Lower leg skin (tissue), 4 donors: ENCODE results near the gene KIAA0586. TPM values are rescaled to one million over a fixed set of nuclear protein-coding genes. Genes with fewer than 3 reads are reported as not detected.

ENCODE experiments used
- DNase-seq, 2 donors: peaks; one replicate each; pipeline ENCODE4 v3.0.0-alpha.2; 2019; ENCODE audit warnings: low spot score in 2 of 2
- H3K4me3 ChIP-seq: fragments of 200-600 bp; sonication (generic); 2 replicates; pipeline ENCODE4 v1.5.1; 2017; ENCODE audit warnings: mild to moderate bottlenecking, low read depth; ENCODE audit not compliant: poor library complexity, severe bottlenecking
- CTCF ChIP-seq, 3 donors: fragments of 450-650 bp; IDR thresholded peaks; one replicate each; pipeline ENCODE4 v1.5.1; 2016; ENCODE audit warnings: antibody characterized with exemption in 3 of 3, mild to moderate bottlenecking in 3 of 3, moderate library complexity in 2 of 3
- POLR2A ChIP-seq, 2 donors: fragments of 450-650 bp; IDR thresholded peaks; one replicate each; pipeline ENCODE4 v1.6.1; 2016 to 2017; ENCODE audit warnings: antibody characterized with exemption in 2 of 2, mild to moderate bottlenecking in 1 of 2, moderate library complexity in 1 of 2
- WGBS, 2 donors: methylation state at CpG; one replicate each; pipeline ENCODE4 v1.1.5; 2018; 5-methylcytosine and 5-hydroxymethylcytosine counted together
- intact Hi-C: fragments of 100-400 bp; cut with DNase I; formaldehyde crosslinking; loops from one replicate; pipeline ENCODE4 v1.15.0; 2023; ENCODE audit warnings: low total_unique reads
- total RNA-seq, 4 donors: library from RNA; depleted of rRNA; stranded (reverse); fragments of >200 nt; gene quantifications; one replicate each; pipeline ENCODE4 v1.1.0, GENCODE V29; 2016

KIAA0586 gene
- total RNA-seq, 4 donors from 2014 or later, result 7.1 to 15.5 (median 15.3) TPM

- 82 to 89% methylated on average over 4 of the region's 4 CpGs for WGBS, 2 donors
- intact Hi-C loops, result no loop called here
- no peak for DNase-seq
- no peak overlapping the region for H3K4me3 ChIP-seq
- no peak for TF ChIP-seq POLR2A (IDR thresholded peaks at IDR 0.05)
- TF ChIP-seq CTCF (IDR thresholded peaks at IDR 0.05), result no peak
These were observed 169.5 kb downstream of the KIAA0586 start for GRCh38 chr14:58597041-58597440.

- 81 to 90% methylated on average over 4 of the region's 4 CpGs for WGBS, 2 donors
- intact Hi-C loops, result no loop called here
- no peak for DNase-seq
- H3K4me3 ChIP-seq, result no peak overlapping the region
- no peak for TF ChIP-seq POLR2A (IDR thresholded peaks at IDR 0.05)
- TF ChIP-seq CTCF (IDR thresholded peaks at IDR 0.05), result no peak
These were observed 170.7 kb downstream of the KIAA0586 start for GRCh38 chr14:58598028-58598803.

GRCh38 chr14:58598804-58599525 lies 171.4 kb downstream of the KIAA0586 start:
- intact Hi-C loops, result no loop called here
- TF ChIP-seq CTCF (IDR thresholded peaks at IDR 0.05) (no peak), POLR2A (IDR thresholded peaks at IDR 0.05) (no peak)
- 75 to 86% methylated on average over 11 of the region's 11 CpGs for WGBS, 2 donors
- no peak overlapping the region for H3K4me3 ChIP-seq
- DNase-seq, result no peak

- WGBS, 2 donors, result 90 to 100% methylated on average over 2 of the region's 2 CpGs
- intact Hi-C loops, result no loop called here
These were observed 172.2 kb downstream of the KIAA0586 start for GRCh38 chr14:58599707-58600106.

More at GRCh38 chr14:58599707-58600106, 172.2 kb downstream of the KIAA0586 start:
- no peak for TF ChIP-seq POLR2A (IDR thresholded peaks at IDR 0.05)
- DNase-seq, result no peak
- H3K4me3 ChIP-seq, result no peak overlapping the region

Other genes starting within 250 kb of the KIAA0586 start
- 10 to 100 TPM; 47.2 to 72.0 (median 59.0) TPM for gene ACTR10, start 227.6 kb upstream of the KIAA0586 start, total RNA-seq
- gene PSMA3, start 182.9 kb upstream of the KIAA0586 start, total RNA-seq, result 10 to 100 TPM; 55.1 to 70.8 (median 64.4) TPM
- 10 to 100 TPM; 13.6 to 32.6 (median 18.4) TPM for gene ARID4A, start 129.2 kb upstream of the KIAA0586 start, total RNA-seq
- gene TOMM20L, start 31.8 kb upstream of the KIAA0586 start, total RNA-seq, result not detected
- gene TIMM9, start 188 bp upstream of the KIAA0586 start, total RNA-seq, result 10 to 100 TPM; 30.0 to 62.0 (median 36.5) TPM
- 10 to 100 TPM in 1 of 4 donors, 1 to 10 TPM in 3; 2.4 to 11.0 (median 5.5) TPM for gene DACT1, start 210.2 kb downstream of the KIAA0586 start, total RNA-seq